Kidney epithelial cell (primary cell): ENCODE data around the gene SLC6A12. TPM values are rescaled to one million over a fixed set of nuclear protein-coding genes. Genes with fewer than 3 reads are reported as not detected.

Source experiments
- DNase-seq: peaks from one replicate; pipeline ENCODE4 v3.0.0-alpha.2; 2010; ENCODE audit warnings: low read depth
- H3K27me3 ChIP-seq: 2 replicates; pipeline ENCODE4 v1.6.0; 2011; ENCODE audit warnings: low read length; ENCODE audit not compliant: control insufficient read depth, insufficient read depth
- H3K36me3 ChIP-seq: 2 replicates; pipeline ENCODE4 v1.5.1; 2011; ENCODE audit warnings: low read length; ENCODE audit not compliant: control insufficient read depth, insufficient read depth
- H3K4me3 ChIP-seq: 2 replicates; pipeline ENCODE4 v1.5.1; 2011; ENCODE audit warnings: low read depth, mild to moderate bottlenecking, control low read depth, low read length
- CTCF ChIP-seq: IDR thresholded peaks from 2 replicates; pipeline ENCODE4 v1.5.1; 2011; ENCODE audit warnings: mild to moderate bottlenecking, moderate library complexity, low read length, control low read depth, inconsistent platforms; ENCODE audit not compliant: insufficient read depth, poor library complexity, severe bottlenecking
- total RNA-seq: library from RNA; depleted of rRNA; stranded (reverse); fragments of >200 nt; gene quantifications from 2 replicates; pipeline ENCODE4 v1.2.3, GENCODE V29; 2015

Gene SLC6A12
- total RNA-seq, 1 donor from 2014 or later, result not detected

DNA sequence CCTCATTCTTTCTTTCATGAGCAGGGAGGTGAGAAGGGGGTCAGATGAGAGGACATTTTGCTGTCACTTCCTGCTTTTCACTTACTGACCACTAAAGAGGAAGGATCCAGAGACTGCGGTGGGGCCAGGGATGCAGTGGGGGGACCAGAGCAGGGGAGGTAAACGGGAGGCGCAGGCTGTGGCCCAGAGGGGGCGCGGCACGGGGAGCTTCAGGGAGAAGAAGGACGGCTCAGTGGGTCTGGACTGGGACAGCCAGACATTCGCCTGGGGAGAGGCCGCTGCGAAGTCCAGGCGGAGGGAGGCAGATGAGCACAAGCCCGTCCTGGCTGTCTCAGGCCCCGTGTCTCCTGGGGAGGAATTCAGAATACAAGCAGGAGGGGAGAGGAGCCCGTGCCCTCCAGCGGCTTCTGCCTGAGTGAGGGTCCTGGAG, 41.2 kb downstream of the SLC6A12 start:
- no peaks in the 10 kb centered on the region for H3K36me3 ChIP-seq
- H3K27me3 ChIP-seq, result peaks cover 17% of the 10 kb centered on the region
- no peak for TF ChIP-seq CTCF
- no peak overlapping the region for H3K4me3 ChIP-seq
- DNase-seq, result no peak

DNA sequence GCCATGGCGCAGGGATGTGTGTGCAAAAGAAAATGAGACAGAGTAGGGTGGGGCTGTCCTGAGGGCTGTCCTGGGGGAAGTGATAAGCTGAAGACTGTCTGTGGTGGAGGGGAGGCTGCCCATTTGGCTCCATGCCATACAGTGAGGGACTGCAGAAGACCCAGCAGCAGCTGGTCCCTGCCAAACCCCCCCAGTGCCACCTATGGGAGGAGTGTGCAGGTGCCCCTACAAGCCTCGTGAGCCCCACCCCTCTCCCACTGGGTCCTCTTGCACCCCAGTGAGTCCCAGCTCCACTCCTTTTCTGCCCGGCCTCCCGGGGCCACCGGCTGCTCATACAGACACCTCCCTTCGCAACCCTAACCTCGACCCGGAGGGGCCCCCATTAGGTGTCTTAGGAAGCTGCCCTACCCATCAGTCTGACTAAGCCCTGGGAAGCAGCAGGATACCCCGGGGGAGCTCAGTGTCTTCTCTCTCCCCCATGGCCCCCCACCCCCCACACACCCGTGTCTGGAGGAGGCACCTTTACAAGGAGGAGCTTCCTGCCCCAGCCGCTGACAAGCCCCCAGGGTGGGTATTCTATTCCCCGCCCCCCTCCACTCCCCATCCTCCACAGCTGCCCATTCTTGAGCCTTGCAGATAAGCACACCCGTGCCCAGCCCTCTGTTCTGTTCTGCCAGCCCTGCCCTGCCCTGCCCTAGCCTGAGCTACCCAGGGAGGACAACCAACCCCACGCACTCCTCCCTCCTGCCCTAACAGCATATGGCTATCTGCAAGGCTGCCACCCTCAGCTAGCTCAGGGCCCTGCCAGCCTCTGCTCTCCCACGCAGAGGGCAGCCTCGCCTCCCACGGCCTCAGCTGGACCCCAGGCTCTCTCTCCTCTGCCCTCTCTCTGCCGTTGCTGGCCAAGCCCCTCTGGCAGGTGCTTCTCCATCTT, 41.9 kb downstream of the SLC6A12 start:
- Histone ChIP-seq H3K27me3 (peaks cover 17% of the 10 kb centered on the region), H3K36me3 (no peaks in the 10 kb centered on the region)
- TF ChIP-seq CTCF, result no peak

GRCh38 chr12:171276-171675, 42.7 kb downstream of the SLC6A12 start:
- Histone ChIP-seq H3K36me3 (no peaks in the 10 kb centered on the region), H3K4me3 (no peak overlapping the region), H3K27me3 (peaks cover 17% of the 10 kb centered on the region)
- no peak for TF ChIP-seq CTCF
- no peak for DNase-seq

More for the DNA sequence above, 41.9 kb downstream of the SLC6A12 start:
- H3K4me3 ChIP-seq, result no peak overlapping the region
- DNase-seq, result no peak

- Histone ChIP-seq H3K27me3 (peaks cover 17% of the 10 kb centered on the region), H3K36me3 (no peaks in the 10 kb centered on the region), H3K4me3 (no peak overlapping the region)
- DNase-seq, result no peak
- no peak for TF ChIP-seq CTCF
Measured at GRCh38 chr12:170371-171225, 43.4 kb downstream of the SLC6A12 start.

GRCh38 chr12:169528-170370, 44.2 kb downstream of the SLC6A12 start:
- DNase-seq, result no peak

More at GRCh38 chr12:169528-170370, 44.2 kb downstream of the SLC6A12 start:
- Histone ChIP-seq H3K27me3 (peaks cover 14% of the 10 kb centered on the region), H3K4me3 (no peak overlapping the region), H3K36me3 (no peaks in the 10 kb centered on the region)
- peak; percentile 19 for TF ChIP-seq CTCF
